SW 1271 (cell line): ENCODE results near the gene ABHD4.
A peak's percentile ranks its signal among the peaks of the same experiment; 100 is the strongest.
"Not testable (repeated sequence)": the region's sequence is repeated elsewhere in the genome, so short reads cannot be mapped to it uniquely, and the experiment has no call there.

Experiments used
- DNase-seq, 2 experiments: peaks; one replicate each; lab custom pipeline; 2025; lab: John Stamatoyannopoulos, UW

Gene ABHD4

DNA sequence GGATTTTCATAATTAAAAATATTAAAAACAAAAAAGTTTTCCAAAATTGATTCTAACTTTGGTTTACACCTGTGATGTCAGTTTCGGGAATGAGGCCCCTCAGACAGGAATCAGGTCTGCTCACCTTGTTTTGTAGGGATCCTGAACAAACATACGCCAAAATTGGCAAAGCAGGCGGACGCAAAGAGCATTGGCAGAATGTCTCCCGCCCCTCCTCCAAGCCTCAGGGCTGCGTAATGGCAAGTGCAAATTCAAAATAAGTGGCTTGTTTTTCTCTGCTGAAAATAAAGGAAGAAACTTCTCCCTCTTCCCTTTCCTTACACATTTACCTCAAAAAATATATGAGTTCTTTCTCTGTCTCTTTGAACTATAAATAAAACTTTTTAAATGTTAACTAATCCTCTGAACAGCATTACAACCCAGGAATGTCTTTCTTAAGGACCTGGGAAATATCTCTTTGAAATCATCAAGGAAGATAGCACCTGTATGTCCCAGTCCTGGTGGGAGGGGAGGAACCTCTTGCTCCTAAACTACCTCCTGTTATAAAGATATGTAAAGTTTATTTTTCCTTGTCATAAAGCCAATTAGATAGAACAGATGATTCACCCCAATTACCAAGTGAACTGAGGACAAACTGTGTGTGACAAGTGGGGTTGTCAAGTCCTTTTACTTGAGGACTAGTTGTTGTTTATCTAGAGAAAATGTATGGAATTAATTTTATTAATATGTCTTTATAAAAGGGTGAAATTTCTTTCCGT lies 29.6 kb downstream of the ABHD4 start:
- DNase-seq = no peak

DNA sequence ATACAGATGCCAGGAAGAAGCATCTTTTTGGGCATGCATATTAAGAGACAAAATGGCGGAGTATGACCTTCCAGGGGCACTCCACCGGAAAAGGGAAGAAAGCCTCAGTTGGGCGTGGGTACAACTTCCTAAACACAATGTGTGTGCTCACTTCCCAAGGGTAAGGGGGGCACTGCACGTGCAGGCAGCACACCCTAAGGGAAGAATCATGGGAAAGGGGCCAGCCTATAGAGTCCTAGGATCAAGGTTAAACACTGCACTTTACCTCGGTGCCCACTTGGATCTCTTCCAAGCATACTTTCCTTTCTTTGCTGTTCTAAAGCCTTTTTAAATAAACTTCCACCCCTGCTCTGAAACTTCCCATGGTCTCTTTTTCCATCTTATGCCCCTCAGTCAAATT lies 31.3 kb downstream of the ABHD4 start:
- no peak for DNase-seq

DNA sequence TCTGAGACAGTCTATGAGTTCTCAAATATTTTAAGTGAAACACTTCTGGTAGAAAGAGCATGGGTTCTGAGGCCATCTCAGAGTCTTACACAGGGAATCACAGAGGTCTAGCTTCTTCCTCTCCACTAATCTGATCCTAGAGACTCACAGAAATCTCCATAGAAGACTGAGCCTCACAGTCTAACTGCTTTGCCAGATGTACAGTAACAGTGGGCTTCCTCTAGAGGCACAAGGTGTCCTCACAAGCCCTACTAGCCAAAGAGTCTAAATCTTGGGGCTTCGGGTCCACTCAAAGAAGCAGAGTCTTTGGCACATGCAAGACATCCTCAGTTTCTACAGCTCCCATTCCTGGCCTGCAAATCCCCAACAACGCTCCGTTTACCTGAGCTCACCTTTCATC lies 32.0 kb downstream of the ABHD4 start:
- no peak for DNase-seq

DNA sequence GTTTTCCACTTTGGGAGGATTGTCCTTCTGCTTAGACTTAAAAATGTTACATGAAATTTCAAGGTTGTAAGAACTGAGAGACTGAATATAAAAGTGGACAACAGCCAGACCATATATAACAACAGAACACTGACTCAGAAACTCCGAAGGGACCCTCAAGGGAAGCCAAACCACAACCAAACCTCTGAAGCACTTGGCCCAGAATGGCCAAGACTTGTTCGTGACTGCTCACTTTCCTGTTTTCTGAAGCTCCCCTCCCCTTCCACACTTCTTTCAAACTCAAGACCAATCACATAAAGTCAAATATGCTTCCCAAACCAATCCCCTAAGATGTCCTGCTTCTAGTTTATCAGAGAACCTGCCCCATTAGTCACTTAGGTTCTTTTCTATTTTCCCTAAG lies 32.4 kb downstream of the ABHD4 start:
- no peak for DNase-seq

DNA sequence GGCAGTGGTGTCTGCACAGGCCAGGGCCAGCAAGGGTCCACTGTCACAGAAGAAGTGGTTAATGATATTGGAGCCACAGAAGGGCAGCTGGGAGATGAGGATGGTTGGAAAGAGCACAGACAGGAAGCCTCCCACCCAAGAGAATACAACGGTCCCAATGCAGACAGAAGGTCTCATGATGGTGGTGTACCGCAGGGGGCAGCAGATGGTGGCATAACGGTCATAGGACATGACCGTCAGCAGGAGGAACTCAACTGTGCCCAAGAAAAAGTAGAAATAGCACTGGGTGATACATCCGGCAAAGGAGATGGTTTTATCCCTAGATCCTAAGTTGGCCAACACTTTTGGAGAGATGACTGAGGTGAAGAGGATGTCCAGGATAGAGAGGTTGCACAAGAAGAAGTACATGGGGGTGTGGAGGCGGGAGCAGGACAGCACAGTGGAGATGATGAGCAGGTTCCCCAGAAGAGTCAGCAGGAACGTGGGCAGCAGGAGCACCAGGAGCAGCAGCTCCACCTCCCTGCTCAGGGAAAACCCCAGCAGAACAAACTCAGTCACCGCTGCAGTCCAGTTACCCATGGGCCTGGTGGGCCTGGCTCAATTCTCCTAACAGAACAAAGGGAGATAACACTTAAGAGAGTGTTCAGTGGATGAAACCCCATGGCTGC lies 36.3 kb downstream of the ABHD4 start:
- no peak for DNase-seq

DNA sequence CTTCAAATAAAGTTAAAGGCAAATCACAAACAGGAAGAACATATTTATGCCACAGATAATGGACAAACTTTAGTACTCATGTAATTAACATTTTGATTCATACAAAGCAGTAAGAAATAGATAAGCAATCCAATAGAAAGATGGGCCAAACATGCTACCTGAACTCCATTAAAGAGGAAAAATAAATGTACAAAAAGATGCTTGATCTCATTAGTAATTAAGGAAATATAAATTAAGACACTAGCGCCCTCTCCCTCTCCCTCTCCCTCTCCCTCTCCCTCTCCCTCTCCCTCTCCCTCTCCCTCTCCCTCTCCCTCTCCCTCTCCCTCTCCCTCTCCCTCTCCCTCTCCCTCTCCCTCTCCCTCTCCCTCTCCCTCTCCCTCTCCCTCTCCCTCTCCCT lies 37.9 kb downstream of the ABHD4 start:
- not testable (repeated sequence) for DNase-seq

DNA sequence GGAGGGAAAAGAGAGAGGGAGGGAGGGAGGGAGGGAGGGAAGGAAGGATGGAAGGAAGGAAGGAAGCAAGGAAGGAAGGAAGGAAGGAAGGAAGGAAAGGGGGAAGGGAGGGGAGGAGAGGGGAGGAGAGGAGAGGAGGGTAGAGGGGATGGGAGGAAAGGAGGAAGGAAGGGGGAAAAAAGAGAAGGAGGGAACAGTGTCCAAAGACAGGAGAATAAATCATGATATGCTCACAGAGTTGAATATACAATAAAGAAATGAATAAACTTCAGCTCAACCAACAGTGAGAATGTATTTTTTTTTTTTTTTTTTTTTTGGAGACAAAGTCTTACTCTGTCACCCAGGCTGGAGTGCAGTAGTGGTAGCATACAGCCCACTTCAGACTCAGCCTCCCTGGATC lies 42.1 kb downstream of the ABHD4 start:
- DNase-seq = no peak

DNA sequence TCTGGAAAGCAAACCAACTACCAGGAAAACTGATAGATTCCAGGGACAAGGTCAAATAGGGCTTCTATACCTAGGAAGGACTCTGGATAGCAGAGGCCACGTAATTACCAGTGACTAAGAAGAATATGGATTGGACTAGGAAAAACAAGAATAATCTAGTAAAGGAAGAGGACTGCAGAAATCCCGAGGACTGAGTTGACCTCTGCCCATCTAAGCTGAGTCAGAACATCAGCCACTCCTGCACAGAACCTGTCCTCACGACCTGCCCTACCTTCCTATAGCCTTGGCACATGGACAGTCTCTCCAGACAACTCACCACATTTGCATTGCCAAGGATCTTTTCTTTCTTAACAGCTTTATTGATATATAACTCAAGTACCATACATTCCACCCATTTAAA lies 43.7 kb downstream of the ABHD4 start:
- no peak for DNase-seq

DNA sequence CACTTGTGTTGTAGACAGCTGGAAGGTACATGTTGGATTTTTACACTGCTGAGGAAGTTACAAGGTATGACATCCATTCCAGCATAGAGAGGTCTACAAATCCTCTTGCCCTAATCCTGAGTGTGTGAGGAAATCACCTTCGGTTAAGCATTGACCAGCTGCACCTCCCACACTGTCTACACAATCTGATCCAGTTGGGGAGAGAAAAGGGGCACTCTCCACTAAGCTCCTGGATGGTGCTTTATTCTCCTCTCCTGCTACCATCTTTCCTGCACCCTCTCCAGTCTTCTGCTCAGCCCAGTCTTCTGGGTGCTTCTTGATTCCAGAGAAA lies 46.2 kb downstream of the ABHD4 start, which contains the start of gene OR6J1:
TSS of gene OR6J1 (minus strand) at position 48 of the 331 bp plus-strand sequence. CDS start 9,541 bp downstream, outside the sequence.
- DNase-seq = no peak

DNA sequence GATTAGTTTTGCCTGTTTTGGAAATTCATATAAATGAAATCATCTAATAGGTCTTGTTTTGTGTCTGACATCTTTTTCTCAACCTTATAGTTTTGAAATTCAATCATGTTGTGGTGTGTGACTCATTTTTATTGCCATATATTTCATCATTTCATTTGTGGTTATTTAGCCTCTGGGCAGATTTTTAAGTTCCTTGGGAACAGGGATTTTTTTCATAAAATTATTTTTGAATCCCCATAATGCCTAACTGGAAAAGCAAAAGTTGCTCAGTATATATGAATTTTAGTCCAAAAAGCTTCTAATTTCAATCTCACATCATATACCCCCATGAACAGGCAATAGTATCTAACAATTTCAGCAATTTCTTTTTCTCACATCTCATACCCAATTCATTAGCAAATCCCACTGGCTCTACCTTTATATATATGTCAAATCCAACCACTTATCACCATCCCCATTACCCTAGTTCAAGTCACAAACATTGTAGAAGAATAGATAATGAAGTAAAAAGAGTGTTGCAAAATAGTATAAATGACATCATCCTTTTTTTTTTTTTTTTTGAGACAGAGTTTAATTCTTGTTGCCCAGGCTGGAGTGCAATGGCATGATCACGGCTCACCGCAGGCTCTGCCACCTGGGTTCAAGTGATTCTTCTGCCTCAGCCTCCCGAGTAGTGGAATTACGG lies 48.6 kb downstream of the ABHD4 start:
- peak in 1 of 2 experiments; percentile 19 for DNase-seq

DNA sequence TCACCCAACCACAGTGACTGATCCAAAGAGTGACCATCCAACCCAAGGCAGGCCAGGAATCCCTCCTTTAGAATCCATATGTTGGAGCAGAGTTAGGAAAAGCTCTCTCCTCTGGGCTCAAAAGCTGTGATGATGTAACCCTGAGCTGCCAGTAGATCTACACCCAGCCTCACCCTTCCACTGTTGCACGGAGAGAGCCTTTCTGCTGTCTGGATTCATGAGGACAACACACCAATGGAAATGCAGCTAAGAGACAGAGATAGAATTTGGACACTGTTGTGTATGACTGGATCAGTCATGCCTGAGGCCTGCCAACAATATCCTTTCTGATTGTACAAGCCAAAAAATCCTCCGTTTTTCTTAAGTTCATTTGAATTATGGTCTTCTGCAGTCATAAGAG lies 50.4 kb downstream of the ABHD4 start:
- DNase-seq = no peak

DNA sequence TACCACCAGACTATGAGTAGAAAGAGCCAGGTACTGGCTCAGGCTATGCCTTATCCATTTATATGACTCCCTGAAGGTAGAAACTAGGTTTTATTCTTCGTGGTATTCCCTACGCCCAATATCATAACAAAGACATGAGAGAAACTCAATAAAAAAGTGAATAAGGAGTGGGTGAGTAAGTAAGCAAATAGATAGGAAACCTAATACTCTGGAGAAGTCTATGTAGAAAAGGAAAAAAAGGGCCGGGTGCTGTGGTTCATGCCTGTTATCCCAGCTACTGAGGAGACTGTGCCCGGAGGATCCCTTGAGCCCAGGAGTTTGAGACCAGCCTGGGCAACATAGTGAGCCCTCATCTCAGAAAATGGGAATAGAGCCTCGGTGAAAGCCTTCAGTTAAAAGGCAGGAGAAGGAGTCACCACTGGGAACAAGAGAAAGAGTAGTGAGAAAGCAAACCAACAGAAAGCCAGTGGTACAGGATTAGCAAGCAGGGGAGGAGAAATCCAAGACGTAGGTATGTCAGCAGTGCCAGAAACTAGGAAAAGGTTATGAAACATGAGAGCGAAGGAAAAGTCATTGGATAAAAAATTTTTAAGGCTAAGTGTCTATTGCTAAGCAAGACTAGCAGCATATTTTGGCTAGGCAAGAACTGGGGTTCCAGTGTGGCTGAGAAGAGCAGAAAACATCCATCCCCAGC lies 52.1 kb downstream of the ABHD4 start:
- no peak for DNase-seq

DNA sequence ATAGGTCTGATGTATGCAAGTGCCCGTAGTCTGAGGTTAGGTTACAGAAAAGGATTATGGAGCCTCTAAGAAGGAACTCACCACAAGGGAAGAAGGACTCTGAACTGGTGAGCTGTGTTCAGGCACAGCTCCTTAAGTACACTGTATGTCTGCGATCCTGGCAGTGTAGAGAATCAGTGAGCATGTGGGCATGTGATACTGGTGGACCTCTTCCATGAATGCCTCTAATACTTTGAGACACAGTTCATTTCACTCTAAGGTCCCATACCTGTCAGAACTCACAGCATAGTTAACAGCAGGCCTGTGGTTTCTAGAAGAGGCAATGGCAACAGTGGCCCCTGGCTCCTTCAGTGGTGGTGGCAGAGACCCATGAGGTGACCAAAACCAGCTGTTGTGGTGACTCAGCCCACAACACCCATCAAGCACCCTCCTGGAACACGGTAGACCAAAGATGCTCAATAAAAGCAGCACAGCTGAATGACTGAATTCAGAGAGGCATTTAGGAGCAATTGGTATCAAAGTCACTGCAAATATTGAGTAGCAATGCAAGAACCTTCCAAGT lies 52.9 kb downstream of the ABHD4 start:
- no peak for DNase-seq

DNA sequence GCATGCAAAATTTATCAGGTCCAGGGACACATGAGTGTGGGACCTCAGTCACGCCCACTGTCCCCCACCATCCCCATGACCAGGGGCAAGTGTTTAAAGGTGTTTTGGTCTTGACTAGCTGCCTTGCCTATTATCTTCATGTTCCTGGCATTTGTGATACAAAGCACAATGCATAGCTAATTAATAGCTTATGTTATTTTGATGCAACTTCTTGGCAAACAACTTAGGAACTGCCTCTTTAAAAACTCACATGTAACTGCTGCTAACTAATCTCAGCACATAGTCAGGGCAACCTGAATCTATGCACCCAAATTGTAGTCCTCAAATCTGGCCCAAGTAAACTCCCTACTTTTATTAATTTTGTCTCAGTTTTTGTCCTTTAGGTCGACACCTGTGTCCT lies 53.5 kb downstream of the ABHD4 start:
- DNase-seq = no peak

DNA sequence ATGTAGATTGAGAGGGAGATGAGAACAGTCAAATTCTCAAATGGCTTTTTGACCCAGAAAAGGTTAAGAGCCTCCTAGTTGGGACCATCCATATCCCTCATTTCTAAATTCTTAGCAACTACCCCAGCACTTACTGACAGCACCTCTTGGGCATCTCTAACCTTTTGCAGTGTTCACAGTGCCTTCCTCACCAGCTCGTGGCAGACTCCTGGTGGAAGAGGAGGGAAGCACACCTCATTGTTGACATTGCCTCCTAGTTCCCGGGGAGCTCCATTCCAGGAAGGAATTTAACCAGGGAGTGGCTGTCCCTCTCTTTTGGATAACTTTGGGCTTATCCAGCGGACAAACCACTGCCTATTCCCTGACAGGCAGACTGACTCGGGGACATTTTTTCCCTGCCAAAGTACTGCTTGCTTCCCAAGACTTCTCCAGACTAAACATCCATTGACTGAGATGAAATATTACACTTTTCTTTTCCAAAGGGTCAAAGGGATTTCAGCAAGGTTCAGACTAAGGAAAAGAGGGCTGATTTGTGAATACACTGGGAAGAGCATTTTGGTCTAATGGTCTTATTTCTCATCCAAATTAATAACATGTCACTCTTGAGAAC lies 55.0 kb downstream of the ABHD4 start:
- DNase-seq = peak; percentile 30 to 76

DNA sequence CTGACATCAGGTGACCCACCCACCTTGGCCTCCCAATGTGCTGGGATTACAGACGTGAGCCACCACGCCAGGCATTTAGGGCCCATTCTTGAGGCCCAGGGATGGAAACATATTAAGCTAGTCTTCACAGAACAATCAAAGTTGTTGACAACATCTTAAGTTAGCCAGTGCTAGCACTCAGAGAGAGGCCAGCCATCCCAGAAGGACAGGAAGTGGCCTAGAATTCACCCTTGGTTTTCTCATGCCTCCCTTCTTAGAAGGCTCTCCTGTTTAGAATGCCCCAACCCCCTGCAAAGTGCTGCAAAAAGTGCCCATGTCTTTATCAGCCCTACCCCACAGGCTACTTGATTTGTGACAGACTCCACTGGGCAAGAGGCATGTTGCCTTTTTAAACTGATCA lies 58.1 kb downstream of the ABHD4 start:
- no peak for DNase-seq

DNA sequence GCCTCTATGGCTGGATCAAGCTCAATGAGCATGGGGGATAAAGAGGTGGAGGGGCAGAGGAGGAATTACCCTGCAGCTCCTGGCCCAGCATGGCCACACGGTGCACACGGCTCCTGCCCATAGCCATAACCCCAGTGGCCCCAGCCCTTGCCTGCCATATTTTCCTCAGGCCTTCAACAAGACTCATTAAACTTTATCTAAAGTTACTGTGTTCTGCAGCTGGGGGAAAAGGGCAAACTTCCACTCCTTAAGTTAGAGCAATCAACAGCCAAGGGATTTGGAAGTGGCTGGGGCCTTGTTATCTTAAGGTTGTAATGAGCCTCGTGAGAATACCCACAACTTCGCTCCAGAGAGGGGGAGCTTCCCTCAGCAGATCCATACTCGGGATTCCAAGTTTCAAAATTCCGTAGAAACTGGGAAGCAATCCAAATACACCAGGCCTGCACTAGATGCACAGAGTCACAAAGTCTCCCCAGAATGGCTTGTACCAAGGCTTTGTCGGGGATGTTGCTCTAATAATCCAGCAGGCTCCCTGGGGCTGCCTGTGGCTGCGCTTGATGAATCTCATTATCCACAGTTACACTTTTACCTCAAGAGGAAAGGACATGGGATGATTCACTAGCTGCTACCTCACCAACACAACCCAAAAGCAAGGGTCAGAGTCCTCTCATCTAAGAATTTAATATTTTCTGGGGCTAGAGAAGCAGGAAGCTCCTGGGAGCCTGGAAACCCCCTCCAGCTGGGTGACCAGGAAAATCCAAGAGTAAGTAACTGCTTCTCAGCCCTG lies 59.0 kb downstream of the ABHD4 start:
- DNase-seq = no peak

DNA sequence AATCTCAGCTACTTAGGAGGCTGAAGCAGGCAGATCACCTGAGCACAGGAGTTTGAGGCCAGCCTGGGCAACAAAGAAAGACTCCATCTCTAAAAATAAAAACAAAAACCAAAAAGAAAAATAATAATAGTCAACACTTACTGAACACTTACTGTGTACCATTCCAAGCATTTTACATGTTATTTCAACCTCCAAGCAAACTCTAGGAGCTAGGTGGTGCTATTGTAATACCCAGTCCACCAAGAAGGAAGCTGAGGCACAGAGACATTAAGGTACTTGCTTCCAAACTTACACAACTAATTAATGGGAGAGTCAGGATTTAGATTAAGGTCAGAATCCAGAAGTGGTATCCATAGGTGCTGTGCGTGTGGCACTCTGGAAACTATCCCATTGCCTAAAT lies 59.8 kb downstream of the ABHD4 start:
- peak; percentile 24 to 59 for DNase-seq

DNA sequence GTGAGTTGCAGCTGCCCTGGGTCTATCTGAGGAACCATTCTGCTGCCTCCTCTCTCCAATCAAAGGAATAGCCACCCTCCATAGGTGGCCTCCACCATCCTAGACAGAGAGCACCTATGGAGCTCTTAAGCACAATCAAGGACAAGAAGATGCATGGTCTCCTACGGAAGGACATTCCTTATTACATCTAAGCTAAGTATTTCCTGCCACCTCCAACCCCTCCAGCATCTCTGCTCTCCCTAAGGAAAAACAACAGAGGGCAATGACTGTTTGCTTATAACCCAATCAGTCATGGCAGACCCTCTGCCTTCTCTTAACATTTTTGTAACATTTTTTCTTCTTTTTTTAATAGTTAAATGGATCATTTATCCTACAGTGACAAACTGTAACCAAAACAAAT lies 60.8 kb downstream of the ABHD4 start:
- no peak for DNase-seq

DNA sequence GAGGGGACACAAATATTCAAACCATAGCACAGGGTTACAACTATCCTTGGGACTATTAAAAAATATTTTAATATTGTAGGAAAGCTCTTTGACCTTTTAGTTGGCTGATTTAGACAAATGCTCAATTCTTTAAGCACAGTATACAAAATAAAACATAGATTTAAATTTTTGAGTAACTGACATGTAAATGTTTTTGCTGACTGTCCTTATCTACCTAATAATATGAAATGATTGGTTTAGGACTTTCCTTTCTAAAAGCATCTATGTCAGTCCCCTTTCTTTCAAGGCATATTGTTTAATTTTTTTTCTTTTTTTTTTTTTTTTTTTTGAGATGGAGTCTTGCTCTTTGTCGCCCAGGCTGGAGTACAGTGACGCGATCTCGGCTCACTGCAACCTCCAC lies 62.6 kb downstream of the ABHD4 start:
- no peak for DNase-seq
